NOMO-1 treated with dmso at 0.1 percent for 144 hours (cell line): ENCODE data around the gene TLR10.
"Not testable (repeated sequence)": the region's sequence is repeated elsewhere in the genome, so short reads cannot be mapped to it uniquely, and the experiment has no call there.

Experiments
- DNase-seq: peaks from one replicate; lab custom pipeline; 2025; ENCODE audit not compliant: unreplicated experiment; lab: John Stamatoyannopoulos, UW

TLR10 gene

DNA sequence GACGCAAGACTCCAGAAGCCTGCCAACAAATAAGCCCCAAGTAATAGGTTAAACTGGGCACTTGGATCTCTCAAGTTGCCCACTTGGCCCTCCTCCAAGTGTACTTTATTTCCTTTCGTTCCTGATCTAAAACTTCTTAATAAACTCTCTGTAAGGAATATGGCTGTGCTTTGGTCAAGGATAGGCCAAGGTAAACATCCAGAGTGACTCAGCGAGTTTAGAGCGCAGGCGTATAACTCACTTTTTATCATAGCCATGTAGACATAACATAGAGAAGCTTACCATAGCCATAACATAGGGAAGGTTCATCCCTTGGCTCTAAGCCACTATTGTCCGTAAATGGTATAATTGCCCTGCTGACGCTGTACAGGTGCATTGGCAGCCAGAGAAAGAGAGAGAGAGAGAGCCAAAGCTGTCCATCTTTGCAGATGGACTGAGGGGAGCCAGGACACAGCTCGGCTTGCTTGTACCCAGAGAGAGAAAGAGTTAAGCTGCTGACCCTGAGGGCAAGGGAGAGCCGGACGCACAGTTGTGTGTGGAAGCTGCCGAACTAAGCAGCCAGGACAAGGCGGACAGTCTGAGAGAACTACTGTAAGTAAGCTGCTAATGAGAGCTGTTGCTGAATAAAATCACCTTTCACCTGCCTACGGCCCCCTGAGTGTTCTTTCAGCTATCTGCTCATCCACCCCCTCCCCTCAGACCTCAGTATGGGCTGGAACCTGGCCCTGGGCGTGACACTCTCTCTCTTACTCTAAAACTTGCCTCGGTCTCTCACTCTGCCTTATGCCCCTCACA is 20.0 kb upstream of the TLR10 start:
- no peak for DNase-seq

DNA sequence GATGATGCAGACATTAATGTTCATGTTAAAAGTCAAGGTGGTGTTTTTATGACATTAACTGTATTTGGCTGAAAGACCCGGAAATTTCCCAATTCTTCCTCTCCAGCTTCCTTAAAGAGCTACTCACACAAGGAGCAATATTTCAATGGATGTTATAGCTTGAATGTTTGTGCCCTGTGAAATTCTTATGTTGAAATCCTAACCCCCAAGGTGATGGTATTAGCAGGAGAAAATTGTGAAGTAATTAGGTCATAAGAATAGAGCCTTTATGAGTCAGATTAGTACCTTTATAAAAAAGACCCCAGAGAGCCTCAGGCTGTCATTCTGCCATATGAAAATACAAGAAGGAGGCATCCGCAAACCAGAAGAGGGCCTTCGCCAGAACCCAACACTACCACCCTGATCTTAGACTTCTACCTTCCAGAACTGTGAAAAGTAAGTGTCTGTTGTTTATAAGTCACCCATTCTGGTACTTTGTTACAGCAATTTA is 18.2 kb upstream of the TLR10 start:
- DNase-seq, result no peak

DNA sequence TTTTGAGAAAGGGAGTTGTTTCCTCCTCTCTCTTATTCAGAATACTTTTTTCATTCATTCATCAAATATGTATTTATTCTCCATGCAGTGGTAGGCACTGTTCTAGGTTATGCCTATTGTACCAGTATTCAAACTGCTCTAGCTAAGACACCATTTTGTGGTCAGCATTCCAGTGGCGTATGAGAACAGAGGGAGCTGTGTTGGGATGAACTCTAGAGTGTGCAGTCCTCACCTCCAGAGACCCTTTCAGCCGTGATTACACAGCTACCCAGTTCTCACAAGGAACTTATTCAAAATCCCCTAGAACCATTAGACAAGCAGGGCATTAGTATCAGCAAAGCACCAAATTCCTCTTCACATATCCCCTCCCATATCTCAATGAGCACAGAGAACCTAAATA is 17.6 kb upstream of the TLR10 start:
- DNase-seq, result no peak

DNA sequence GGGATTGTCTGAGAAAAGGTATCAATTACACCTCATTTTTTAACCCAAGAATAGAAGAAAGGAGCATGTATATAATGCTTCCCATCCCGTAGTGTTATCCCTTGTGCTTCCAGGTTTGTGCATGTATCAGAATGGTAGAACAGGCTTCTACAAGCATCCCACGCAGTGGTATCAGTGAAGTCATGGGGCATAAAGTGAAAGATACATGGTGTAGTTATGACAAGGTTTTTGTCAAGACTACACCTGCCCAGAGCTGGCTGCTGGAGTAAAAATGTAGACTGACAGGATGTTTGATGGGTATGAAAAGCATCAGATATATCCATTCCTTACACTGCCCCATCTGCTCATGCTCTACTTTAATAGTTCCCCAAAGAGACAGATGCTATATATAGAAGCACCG is 12.3 kb upstream of the TLR10 start:
- no peak for DNase-seq

DNA sequence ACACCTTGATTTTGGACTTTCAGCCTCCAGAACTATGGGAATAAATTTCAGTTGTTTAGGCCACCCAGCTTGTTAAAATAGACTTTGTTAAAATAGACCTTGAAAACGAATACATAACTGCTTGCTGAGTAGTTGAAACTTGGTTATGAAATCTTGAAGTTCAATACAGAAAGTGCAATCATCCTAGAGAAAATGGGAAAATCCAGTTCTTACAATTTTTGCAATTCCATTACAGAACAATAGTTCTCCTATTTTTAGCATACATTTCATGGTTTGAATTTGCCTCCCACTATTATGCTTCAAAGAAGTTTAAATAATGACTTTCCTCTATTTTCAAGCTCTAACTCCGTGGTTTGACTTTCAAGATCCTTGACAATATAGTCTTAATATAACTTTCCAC is 11.3 kb upstream of the TLR10 start:
- no peak for DNase-seq

DNA sequence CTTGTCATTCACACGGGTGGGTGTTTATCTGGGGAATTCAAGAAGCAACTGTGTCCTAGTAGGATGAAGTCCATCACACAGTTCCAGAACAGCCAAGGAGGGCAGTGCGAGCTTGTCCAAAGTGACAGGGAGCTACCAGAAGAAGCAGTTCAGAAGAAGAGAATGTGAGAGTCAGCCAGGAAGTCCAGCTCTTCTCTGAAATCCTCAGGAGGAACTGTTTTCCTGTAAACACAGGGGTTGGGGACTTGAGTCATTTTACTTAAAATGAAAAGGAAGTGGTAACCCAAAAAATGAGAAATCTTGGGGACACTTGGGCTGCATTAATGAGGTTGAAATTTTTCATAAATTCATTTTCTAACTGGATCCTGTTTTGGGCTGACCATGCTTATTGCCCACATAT is 8.2 kb upstream of the TLR10 start:
- no peak for DNase-seq

DNA sequence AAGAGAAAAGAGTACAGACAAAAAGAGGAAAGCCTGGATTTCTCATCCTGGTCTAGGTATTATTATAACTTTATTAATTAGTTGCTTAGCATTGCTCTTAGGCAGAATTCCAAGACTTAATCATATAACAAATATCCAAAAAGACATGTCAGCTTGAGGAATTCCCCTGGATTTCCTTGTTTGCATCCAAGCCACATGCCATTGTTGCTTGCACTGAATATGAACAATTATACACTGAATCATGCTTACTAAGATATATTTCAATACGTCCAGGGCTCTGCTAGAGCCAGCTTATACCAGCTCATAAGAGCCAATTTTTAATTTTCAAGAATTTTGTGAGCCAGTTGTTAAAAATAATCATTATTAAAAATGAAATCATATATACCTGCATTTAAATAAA is 5.5 kb upstream of the TLR10 start:
- DNase-seq, result no peak

DNA sequence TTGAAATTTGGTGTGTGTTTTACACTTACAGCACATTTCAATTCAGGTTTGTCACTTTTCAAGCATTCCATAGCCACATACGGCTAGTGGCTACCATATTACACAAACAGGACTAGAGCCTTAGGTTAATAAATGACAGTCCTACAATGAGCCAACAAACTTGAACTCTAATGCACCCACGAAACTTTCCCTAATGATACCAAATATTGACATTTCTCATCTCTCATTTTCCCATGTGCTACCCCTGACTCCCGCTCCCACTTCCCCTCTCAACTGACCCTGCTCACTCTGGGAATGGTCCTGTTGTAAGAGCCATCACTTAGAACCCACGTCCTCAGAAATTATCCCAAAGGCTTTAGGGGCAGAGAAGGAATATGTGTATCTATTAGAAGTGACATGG is 4.9 kb upstream of the TLR10 start:
- no peak for DNase-seq

DNA sequence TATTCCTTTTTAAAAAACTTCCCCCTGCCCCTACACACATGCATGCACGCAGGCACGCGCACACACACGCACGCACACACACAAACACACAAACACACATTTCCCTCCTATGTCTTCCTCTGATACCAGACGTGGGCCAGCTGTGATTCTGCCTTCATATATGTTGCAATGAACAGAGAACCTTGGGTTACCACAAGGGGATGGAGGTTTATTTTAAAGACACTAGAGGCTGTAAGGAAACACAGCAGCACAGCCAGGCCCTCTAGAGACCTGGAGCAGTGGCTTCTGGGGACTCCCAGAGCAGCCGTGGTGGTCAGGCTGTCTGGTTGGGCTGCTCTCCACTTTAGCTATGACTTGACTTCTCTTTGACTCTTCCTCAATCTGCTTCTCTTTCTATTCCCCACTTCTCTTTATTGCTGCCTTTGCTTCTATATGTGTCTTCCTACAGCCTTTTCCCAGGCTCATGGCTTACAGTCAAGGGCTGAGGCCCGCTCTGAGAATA is 3.2 kb upstream of the TLR10 start:
- DNase-seq, result peak; percentile 69

DNA sequence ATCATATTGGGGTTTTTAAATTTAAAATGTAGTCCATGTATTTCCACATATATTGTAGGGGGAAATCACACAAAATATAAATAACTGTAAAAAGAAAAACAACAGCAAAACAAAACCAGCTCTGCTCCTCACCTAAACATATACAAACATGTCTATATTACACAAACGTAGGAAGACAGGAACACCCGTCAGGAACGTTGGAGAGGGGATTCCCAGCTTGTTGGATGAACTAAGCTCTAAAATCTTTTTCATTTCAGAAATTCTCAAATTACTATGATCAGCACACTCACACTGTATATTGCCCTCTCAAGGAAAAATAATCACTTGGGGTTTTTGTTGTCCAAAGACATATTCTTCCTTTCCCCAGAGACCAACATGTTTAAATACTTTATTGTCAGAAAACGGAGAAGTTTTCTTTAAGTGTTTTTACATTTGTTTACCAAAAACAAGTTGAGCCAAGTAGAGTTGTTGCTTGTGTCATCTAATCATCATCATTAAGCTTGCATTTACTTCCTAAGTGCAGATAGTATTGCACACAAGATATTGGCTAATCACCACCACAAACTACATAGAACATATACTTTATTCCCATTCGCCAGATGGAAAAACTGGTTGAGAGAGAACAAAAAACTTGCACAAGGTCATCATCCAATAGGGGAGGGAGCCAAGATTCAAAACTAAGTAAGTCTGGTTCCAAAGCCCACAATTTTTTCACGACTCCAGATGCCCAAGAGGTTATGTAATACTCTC is 2.4 kb upstream of the TLR10 start:
- no peak for DNase-seq

DNA sequence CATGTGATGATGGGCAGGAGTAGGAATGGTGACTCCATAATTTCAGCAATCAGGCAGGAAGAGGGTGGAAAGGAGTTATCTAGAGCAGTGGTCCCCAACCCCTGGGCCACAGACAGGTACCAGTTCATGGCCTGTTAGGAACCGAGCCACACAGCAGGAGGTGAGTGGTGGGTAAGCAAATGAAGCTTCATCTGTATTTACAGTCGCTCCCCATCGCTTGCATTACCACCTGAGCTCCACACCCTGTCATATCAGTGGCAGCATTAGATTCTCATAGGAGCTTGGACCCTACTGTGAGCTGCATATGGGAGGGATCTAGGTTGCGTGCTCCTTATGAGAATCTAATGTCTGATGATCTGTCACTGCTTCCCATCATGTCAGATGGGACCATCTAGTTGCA is 1.4 kb upstream of the TLR10 start:
- no peak for DNase-seq

DNA sequence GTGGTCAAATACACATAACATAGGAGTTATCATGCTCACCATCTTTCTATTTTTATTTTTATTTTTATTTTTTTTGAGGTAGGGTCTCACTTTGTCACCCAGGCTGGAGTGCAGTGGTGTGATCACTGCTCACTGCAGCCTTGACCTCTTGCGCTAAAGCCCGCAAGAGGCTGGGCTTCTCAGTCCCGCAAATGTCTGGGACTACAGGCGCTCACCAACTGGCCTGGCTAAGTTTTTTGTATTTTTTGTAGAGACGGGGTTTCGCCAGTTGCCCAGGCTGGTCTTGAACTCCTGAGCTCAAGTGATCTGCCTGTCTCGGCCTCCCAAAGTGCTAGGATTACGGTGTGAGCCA is 295 bp upstream of the TLR10 start:
- DNase-seq, result no peak

DNA sequence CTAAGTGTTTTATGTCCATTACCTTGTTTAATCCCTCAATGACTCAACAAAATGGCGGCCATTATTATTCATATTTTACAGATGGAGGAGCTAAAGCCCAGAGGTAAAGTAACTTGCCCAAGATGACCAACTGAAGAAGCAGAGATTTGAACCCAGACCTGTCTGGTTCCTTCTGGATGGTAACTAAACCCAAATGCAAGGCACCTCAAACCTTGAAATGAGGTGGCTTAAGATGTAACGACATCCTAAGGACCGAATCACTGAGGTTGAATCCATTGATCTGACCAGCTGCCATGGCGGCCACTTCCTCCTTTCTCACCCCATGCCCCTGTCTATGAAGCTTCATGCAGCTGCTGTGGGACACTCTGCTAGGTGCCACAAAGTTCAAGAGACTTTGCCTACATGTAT is 932 bp downstream of the TLR10 start:
- DNase-seq, result no peak

DNA sequence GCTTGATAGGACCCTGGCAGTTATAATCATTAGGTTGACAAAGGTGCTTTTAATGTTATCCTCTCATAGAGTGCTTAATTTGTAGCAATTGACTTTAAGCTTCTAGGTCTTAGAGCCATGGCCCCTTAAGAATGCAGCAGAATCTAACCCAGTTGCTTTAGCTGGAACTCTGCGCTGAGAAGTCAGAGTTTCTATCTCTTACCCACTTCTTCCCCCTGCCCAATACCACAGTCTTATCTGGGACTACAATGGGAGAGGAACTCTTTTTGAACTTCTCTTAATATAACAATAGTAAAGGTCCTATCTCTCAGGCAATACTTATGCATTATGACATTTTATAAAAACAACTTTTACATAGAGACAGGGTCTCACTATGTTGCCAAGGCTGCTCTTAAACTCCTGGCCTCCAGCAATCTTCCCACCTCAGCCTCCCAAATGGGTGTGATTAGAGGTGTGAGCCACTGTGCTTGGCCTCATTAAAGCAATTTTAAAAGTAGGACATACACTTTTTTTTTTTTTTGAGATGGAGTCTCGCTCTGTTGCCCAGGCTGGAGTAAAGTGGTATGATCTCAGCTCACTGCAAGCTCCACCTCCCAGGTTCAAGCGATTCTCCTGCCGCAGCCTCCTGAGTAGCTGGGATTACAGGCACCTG is 1.8 kb downstream of the TLR10 start:
- DNase-seq, result no peak

DNA sequence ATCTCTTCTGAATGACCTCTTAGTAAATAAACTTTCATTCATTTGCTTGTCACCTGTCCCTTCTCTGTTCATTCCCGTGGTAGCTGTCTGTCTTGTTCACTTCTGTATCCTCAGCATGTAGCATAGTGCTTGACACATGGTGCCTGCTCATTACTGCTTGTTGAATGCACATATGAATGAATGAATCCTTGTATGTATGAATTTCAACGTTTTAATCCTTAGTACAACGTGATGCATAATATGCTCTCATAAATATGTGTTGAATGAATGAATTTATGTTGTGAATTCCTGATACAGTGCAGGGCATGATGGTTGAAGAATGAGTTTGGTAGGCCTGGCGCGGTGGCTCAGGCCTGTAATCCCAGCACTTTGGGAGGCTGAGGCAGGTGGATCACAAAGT is 3.0 kb downstream of the TLR10 start:
- no peak for DNase-seq

DNA sequence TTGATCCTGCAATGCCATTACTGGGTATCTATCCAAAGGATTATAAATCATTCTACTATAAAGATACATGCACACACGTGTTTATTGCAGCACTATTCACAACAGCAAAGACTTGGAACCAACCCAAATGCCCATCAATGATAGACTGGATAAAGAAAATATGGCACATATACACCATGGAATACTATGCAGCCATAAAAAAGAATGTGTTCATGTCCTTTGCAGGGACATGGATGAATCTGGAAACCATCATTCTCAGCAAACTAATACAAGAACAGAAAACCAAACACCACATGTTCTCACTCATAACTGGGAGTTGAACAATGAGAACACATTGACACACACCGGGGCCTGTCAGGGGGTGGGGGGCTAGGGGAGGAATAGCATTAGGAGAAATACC is 4.9 kb downstream of the TLR10 start:
- not testable (repeated sequence) for DNase-seq

DNA sequence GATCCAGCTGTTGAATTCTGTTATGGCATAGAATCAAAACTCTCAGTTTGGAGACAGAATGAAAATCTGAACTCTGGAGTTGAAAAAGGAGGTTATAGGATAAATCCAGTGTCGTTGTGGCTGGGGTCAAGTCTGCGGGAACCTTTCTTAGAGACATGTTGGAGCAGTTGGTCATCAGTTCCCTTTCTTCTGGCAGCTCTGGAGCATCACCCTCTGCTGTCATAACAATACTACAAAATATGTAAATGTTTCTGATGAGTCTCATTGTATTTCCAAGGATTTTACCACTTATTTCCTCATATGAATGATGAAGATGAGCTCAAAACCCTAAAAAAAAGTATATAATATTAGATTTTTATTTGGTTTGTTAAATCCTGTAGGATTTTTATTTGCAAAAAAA is 7.5 kb downstream of the TLR10 start:
- DNase-seq, result no peak

DNA sequence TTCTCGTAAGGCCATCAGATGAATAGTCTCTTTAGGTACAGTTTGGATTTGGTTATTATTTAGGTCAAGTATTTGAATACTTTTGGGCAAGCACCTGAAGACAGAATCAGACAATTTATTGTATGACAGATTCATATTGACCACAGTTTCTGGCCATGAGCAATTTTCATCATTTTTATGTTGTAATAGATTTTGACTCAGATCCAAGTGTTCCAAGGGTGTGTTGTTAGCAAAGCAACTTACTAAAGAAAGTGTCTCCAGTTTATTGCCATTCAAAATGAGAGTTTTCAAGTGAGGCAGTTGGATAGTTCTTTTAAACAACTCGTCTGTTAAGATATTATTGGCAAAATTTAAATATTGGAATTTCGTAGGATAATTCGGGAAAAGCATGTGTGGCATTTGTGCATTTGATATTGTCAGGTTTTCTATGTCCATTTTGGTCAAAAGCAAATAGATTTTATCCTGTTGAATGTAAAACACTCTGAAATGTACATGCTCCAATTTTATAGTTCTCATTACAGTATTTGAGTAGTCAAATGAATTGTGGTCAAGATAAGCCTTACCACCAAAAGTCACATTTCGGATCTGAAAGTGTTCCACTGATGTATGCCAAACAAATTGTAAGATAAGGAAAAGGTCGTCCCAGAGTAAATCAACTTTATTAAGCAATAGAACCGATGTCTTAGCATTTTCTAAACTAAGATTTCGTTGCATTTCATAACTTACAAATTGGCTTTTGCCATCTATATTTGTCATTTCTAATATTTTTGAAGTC is 8.4 kb downstream of the TLR10 start:
- no peak for DNase-seq

DNA sequence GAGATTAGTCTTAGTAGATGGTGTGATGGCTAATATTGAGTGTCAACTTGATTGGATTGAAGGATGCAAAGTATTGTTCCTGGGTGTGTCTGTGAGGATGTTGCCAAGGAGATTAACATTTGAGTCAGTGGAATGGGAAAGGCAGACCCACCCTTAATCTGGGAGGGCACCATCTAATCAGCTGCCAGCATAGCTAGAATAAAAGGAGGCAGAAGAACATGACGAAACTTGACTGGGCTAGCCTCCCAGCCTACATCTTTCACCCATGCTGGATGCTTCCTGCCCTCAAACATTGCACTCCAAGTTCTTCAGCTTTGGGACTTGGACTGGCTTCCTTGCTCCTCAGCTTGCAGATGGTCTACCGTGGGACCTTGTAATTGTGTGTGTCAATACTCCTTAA is 12.5 kb downstream of the TLR10 start:
- DNase-seq, result not testable (repeated sequence)

DNA sequence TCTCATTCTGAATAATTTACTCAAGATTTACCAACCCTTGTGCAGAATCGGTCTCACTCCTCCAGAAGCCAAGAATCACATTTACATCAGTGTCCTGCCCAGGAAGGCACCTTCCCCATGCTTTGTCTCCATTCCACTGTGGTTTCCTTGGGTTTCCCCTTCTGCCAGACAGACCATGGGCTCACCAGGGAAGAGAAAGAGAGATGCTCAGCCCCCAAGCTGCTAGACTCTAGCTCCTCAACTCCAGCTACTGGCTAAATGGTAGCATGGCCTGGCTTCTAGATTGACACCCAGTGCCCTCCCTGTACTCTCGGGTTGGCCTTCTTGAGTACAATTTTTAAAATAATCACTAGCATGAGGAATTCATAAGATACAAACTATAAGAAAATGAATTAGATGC is 12.9 kb downstream of the TLR10 start:
- no peak for DNase-seq

DNA sequence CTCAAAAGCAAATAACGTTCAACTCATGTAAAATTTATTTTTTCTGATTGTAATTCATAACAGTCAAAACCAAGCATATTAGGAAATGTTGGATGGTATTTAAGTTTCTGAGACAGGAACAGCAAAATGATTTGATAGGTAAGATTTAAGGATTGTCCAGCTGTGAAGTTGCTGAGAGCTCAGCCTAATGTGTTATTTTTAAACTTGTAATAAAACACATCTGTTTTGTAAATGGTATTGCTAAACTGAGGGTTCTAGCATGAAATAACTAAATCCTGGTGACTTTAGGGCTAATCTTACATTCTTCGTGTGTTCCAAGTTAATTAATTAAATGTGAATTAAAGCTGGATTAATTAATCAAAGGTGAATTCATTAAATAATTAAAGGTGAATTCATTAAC is 13.3 kb downstream of the TLR10 start:
- DNase-seq, result no peak
